H54 (cell line): Measurements from ENCODE around the gene KXD1.
"Not testable (repeated sequence)": the region's sequence is repeated elsewhere in the genome, so short reads cannot be mapped to it uniquely, and the experiment has no call there.

Experiments
- DNase-seq: peaks from one replicate; pipeline ENCODE4 v3.0.0; 2011; ENCODE audit warnings: low spot score, mixed read lengths; ENCODE audit not compliant: insufficient read length
- FAIRE-seq: peaks from 3 replicates; lab custom pipeline; 2011; peaks lifted over from hg19 to GRCh38; lab: Jason Lieb, UNC
- POLR2A ChIP-seq: IDR thresholded peaks from 2 replicates; pipeline ENCODE4 v1.6.1; 2011; ENCODE audit warnings: low read depth, mild to moderate bottlenecking, low read length

The KXD1 gene

DNA sequence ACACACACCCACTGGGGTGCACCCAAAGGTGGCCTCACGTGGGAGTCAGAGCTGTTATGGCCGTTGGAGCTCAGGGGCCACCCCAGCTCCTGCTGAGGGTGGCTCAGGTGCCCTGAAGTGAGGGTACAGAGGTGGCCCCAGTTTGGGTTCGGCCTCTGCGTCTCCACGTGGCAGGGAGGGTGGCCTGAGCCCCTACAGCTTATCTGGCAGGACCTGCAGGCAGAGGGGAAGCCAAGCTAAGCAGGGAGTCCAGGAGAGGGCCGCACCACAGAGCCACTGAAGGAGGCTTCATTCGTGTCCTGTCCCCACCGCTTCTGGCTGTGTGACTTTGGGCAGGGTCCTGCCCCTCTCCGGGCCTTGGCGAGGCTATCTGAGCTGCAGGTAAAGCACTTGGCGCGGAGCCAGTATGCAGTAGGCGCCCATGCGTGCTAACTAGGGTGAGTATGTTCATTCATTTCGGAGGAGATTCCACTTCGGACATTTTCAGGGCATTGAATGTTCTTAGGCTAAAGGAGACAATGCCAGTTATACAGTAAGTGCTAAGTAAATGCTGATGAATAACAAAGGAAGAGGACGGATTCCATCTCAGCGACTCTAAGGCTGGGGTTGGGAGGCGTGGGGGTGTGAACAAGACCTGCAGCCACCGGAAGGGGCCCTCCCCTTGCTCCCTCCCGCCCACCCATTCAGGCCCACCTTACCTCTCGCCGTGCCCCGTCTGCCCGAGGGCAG lies 35.9 kb downstream of the KXD1 start:
- FAIRE-seq (no peak), DNase-seq (no peak)
- TF ChIP-seq POLR2A = no peak

DNA sequence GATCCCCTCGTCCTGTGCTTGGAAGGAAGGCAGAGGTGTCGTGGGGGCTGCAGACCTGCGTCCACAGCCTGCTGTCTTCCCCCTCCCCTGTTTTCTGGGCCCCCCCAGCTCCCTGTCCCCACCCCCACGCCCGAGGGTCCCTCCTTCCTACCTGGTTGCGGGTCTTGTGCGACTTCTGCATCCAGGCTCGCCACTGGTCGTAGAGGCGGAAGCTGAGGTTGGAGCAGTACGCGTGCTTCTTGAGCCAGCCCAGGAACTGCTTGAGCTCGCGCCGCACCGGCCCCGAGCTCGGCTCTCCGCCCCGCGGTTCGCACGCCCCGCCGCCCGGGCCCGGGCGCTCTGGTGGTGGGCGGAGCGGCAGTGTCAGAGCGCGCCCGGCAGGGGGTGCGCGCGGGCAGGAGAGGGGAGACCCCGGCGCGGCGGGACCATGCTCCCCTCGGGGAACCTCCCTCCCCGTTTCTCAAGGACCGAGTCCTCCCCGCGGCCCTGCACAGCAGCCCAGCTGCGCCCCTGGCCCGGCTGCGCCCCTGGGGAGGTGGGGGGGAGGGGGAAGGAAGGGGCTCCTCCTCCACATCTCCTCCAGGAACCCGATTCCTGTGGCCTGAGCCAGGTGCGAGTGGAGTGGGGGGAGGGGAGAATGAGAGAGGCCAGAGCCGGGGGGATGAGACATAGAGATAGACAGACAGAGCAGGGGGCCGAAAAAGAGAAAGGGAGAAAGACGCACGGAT lies 36.6 kb downstream of the KXD1 start:
- no peak for FAIRE-seq
- no peak for TF ChIP-seq POLR2A
- DNase-seq = no peak

DNA sequence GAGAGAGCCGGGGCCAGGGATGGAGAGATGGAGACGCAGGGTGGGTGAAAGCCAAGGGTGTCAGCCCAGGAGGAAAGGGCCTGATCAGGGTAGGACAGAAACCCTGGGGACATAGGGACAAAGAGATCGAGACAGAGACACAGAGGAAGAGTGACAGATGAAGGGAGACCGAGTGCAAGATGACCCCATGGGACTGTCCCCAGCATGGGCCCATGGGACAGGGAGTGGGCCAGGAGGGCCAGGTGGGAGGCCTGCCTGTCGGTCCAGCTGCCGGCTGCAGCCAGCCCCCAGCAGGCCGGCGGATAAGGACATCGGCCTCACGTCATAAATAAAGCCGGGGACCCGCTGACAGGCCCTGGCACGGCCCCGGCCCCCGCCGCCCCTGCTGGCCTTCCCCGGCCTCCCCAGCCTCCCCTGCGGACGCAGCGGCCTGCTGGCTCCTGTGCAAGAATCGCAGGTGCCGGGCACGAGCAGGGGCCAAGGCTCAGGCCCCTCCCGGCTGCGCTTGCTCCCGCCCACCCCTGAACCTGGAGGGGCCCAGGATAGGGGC lies 37.2 kb downstream of the KXD1 start:
- no peak for DNase-seq
- no peak for TF ChIP-seq POLR2A

DNA sequence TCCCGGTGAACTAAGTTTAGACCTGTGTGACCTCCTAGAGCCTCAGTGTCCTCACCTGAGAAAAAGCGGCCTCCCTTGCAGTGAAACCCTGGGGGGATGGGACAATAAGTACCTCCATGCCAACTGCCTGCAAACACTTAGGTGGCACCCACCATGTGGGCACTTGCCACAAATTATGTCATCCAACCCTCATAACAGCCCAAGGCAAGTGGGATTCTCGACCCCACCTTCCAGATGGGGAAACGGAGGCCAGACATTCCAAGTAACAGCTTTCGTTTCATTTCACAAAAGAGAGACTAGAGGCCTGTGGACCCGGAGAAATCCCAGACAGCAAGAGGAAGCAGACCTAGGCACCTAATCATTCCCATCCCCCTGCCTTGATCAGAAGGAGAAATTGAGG lies 37.8 kb downstream of the KXD1 start:
- no peak for DNase-seq
- no peak for TF ChIP-seq POLR2A
- no peak for FAIRE-seq

More for the DNA sequence above, 37.2 kb downstream of the KXD1 start:
- FAIRE-seq = no peak

DNA sequence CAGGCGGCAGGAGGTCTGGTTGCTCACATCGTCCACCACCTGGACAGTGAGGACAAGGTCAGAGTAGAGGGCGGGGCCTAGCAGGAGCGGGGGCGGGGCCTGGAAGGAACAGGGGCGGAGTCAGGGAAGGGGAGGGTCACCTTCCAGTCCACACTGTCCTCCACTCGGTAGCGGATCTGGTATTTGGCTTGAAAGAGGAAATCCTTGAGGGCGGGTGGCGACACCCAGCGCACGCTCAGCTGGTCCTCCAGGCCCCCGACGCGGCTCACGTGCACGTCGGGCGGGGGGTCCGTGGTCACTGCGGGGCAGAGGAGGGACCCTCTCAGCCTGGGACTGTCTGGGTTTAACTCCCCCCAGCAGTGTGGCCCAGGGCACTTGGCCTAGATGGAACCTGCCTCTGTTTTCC lies 39.1 kb downstream of the KXD1 start:
- TF ChIP-seq POLR2A = no peak
- FAIRE-seq = no peak
- DNase-seq = peak; percentile 76

DNA sequence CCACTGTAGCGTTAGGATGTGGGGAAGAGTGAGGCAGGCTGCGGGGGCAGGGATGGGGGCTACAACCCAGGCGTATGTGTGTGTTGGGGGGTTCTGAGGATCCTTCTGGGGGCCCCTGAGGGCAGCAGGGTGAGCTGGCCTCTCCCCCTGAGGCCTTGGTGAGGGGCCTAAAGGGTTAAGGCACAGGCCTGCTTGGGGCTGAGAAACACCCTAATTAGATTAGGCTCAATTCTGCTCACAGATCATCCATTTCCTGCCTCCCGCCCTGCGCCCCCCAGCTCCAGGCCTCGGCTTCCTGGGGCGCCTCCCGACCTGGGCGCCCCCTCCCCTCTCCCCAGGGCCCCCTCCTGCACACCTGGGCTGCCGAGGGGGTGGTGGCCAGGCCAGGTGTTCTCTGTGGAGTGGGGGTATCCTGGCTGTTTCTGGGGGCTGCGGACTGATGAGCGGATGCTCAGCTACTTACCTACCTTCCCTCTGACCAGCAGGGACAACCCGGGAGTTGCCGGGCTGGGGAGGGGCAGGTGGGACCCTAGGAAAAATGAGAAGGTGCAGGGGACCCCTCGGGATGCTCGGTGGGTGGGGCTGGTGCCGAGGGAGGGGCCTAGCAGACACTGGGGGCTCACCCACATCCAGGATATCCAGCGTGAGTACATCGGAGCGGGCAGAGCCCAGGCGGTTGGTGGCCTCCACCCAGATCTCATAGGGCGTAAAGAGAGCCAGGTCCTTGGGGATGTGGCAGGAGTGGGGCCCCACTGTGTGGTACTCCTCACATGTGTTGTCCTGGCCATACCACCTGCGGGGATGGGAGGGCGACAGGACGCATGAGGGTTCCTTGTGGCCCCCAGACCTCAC lies 40.4 kb downstream of the KXD1 start:
- no peak for TF ChIP-seq POLR2A
- DNase-seq = no peak
- FAIRE-seq = no peak

DNA sequence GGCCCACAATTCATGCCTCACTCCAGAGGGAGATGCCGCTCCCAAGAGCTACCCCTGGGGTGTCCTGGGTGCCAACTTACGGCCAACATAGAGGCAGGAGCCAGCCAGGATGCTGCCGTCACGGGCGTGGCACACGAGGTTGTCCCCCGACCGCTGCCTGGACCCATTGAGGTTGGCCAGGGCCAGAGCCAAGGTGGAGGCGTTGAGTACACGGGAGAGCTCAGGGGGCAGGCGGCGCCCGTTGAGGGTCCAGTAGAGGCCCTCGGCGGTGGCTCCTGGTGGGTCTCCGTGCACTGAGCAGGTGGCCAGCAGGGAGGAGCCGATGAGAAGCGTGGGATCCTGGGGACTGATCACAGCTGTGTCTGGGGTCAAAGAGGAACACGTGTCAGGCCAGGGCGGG lies 41.8 kb downstream of the KXD1 start:
- FAIRE-seq = no peak
- no peak for DNase-seq
- TF ChIP-seq POLR2A = no peak

DNA sequence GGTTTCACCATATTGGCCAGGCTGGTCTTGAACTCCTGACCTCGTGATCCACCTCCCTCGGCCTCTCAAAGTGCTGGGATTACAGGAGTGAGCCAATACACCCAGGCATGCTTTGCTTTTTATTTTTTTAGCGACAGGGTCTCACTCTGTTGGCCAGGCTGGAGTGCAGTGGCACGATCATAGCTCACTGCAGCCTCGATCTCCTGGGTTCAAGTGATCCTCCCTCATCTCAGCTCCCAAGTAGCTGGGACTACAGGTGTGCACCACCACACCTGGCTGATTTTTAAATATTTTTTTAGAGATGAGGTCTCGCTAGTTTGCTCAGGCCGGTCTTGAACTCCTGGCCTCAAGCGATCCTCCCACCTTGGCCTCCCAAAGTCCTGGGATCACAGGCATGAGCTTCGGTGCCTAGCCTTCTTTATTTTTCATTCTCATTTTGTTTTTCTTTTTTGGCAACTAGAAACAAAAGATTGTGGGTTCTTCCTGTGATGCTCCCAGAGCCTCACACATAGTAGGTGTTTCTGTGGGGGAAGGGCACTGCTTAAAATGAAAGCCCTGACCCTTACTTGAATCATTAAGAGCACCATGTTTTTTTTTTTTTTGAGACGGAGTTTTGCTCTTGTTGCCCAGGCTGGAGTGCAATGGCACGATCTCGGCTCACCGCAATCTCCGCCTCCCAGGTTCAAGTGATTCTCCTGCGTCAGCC lies 43.2 kb downstream of the KXD1 start:
- DNase-seq, FAIRE-seq: not testable (repeated sequence)

DNA sequence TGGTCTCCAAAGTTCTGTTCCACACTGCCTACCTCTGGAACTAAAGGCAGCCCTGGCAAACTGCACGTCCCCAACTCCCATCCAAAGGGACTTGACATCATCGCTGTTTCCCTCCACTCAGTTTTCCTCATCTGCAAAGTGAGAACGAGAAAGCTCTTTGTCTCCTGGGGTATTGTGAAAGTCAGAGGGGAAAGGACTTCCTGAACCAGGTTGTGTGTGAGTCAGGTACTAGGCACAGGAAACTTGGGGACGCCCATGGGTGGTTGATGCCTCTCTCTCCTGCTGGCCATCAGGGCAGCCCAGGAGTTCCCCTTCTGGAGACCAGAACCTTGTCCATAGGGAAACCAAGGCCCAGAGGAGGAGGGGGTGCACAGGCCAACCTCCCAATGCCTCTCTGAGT lies 44.2 kb downstream of the KXD1 start:
- no peak for FAIRE-seq
- DNase-seq = no peak
- no peak for TF ChIP-seq POLR2A

DNA sequence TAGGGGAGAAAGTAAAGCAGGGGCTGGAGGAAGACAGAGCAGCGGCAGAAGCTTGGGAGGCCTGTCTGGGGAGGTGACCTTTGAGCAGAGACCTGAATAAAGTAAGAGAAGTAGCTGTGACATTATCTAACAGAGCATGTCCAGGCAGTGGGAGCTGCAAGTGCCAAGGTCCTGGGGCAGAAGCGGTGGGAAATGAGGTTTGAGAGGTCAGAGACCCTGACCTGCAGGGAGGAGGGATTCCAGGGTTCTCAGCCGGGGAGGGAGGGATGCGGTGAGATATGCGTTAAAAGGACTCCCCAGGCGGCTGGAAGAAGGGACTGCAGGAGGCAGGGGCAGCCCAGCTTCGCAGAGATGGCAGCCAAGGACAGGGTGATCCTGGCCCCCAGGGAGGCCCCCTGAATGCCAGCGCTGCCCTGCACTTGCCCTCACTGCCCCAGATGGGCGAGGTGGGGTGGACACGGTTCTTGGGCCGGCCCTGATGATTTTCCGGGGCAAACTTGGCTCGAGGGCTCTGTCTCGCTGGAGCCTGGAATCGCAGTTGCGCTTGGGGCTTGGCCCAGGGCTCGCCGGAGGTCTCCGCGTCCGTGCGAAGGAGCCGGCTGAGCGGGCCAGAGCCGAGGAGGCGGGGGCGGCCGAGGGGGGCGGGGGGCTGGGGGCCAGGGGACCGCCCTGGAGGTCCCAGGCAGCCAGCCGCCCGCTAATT lies 45.7 kb downstream of the KXD1 start:
- DNase-seq (no peak), FAIRE-seq (no peak)
- no peak for TF ChIP-seq POLR2A

DNA sequence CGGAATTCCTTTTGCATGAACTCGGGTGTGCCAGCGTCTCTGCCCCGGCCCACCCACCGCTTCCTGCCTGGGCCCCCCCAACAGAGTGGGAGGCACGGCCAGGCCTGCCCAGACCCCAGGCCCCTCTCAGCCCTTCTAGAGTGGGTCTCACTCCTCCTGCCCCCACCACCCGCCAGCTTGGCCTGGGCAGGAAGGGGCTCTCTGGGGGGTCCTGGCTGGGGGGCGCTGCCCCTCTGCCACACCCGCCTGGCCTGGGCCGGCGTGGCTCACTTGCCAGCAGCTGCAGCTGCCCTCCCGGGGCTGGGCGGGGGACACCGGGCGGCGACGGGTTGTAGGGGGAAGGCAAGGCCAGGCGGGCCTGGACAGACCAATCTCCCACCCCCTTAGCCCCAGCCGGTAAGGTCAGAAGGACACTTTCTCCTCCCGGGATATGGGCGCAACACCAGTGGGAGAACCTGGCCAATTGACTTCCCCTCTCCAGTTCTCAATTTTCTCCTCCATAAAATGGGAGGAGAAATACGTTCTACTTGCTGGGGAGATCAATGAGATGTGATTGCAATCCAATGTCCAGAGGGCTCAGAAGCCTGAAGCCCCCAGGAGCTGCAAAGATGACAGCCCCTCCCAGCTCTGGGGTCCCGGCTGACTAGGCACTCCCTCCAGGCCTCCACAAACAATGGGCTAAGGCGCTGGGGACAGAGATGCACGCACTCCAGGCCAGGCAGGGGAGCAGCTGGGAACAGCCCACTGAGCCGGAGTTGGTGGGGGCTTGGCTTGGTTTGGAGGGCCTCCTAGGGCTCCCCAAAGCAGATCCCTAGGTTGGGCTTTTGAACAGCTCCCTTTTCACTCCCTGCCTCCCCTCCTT lies 46.5 kb downstream of the KXD1 start:
- TF ChIP-seq POLR2A = no peak
- no peak for DNase-seq
- no peak for FAIRE-seq

DNA sequence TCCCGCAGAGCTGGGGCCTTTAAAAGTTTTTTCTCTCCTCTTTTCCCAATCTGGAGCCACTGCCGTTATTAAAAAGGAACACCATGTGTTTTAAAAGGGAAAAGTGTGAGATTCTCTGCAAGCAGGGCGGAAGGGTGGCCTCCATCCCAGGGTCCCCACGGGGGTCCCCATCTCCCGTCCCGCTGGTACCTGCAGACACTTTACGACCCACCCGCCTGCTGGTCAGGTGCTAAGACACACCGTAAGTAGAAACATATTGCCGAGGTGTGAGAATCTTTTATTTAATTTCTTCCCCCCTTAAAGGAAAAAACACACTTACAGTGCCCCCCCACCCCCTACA lies 47.1 kb downstream of the KXD1 start:
- FAIRE-seq = no peak
- DNase-seq = no peak
- TF ChIP-seq POLR2A = no peak
